Measurements from ENCODE around the gene CACNA2D3.

Gene CACNA2D3

DNA sequence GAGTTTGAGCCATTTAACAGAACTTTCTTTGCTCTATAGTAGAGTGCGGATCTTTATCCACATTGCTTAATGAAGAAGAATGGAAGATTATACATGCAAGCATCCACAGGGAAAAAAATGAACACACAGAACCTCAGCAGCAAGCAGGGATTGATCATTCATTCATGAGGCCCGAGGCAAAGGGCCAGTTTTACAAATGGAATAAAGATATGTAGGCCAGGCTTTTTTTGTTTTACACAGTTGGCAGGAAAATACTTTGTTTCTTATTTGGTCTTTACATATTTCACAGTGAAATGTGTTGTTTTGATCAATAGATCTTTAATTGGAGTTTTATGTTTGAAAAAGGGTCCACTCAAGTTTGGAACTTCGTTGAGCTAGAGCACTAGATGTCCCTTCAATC, 688.0 kb downstream of the CACNA2D3 start:
- TF ChIP-seq, protein P1, sequence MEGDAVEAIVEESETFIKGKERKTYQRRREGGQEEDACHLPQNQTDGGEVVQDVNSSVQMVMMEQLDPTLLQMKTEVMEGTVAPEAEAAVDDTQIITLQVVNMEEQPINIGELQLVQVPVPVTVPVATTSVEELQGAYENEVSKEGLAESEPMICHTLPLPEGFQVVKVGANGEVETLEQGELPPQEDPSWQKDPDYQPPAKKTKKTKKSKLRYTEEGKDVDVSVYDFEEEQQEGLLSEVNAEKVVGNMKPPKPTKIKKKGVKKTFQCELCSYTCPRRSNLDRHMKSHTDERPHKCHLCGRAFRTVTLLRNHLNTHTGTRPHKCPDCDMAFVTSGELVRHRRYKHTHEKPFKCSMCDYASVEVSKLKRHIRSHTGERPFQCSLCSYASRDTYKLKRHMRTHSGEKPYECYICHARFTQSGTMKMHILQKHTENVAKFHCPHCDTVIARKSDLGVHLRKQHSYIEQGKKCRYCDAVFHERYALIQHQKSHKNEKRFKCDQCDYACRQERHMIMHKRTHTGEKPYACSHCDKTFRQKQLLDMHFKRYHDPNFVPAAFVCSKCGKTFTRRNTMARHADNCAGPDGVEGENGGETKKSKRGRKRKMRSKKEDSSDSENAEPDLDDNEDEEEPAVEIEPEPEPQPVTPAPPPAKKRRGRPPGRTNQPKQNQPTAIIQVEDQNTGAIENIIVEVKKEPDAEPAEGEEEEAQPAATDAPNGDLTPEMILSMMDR (IDR thresholded peaks at IDR 0.05; ENCODE audit: insufficient read depth, low read depth, low read length, missing control alignments), result no peak
- H3K4me3 ChIP-seq (ENCODE audit: low read length), result no peak overlapping the region
- no peak for DNase-seq (ENCODE audit: low read depth)

DNA sequence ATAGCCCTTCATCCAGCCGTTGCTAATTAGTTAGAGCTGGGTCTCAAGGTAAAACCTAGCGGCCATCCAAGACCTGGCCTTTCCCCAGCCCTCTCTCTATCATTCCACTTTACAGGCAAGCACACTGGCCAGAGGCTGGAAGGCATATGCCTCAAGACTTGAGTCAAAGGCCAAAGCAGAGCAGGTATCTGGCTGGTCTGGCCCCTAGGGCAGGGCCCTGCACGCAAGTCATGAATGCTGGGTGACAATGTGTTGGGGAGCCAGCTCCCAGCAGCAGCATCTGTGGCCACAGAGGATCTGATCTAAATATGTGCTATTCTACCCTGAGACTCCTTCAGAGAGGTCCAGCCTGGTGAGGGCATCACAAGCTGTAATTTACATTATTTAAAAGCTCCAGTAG, 691.9 kb downstream of the CACNA2D3 start:
- TF ChIP-seq, protein P1 (IDR thresholded peaks at IDR 0.05; ENCODE audit: insufficient read depth, low read depth, low read length, missing control alignments), result no peak
- DNase-seq (ENCODE audit: low read depth), result no peak
- no peak overlapping the region for H3K4me3 ChIP-seq (ENCODE audit: low read length)

GRCh38 chr3:54817628-54818027, 695.3 kb downstream of the CACNA2D3 start:
- H3K4me3 ChIP-seq (ENCODE audit: low read length), result no peak overlapping the region
- TF ChIP-seq, protein P1 (IDR thresholded peaks at IDR 0.05; ENCODE audit: insufficient read depth, low read depth, low read length, missing control alignments), result no peak
- DNase-seq (ENCODE audit: low read depth), result no peak

- TF ChIP-seq, protein P1 (IDR thresholded peaks at IDR 0.05; ENCODE audit: insufficient read depth, low read depth, low read length, missing control alignments), result no peak
- no peak overlapping the region for H3K4me3 ChIP-seq (ENCODE audit: low read length)
- no peak for DNase-seq (ENCODE audit: low read depth)
Observed at GRCh38 chr3:54818486-54818885, 696.1 kb downstream of the CACNA2D3 start.

- TF ChIP-seq, protein P1 (IDR thresholded peaks at IDR 0.05; ENCODE audit: insufficient read depth, low read depth, low read length, missing control alignments), result no peak
- no peak for DNase-seq (ENCODE audit: low read depth)
- H3K4me3 ChIP-seq (ENCODE audit: low read length), result no peak overlapping the region
Observed at GRCh38 chr3:54818942-54819341, 696.6 kb downstream of the CACNA2D3 start.

DNA sequence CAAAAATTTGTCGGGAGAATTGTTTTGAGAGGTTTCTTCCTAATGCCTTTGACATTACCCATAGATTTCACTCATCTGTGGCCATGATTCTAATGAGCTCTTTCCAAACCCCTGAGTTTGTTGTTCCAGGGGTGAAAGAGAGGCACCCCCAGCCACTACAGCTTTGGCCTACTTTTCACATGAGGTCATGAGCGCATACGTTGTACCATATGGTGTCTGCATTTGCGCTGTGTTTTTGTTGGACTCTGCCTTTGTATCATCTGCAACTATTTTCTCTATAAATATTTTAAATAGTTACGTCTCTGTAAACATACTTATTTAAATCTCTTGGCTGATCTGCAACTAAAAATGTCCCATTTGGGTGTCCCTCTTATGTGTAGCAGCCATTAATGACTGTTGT, 697.6 kb downstream of the CACNA2D3 start:
- TF ChIP-seq, protein P1 (IDR thresholded peaks at IDR 0.05; ENCODE audit: insufficient read depth, low read depth, low read length, missing control alignments), result no peak

GRCh38 chr3:54822206-54822605, 699.9 kb downstream of the CACNA2D3 start:
- DNase-seq (ENCODE audit: low read depth), result peak; percentile 38
- TF ChIP-seq, protein P1 (IDR thresholded peaks at IDR 0.05; ENCODE audit: insufficient read depth, low read depth, low read length, missing control alignments), result no peak
- no peak overlapping the region for H3K4me3 ChIP-seq (ENCODE audit: low read length)

More for the DNA sequence above, 697.6 kb downstream of the CACNA2D3 start:
- DNase-seq (ENCODE audit: low read depth), result no peak
- no peak overlapping the region for H3K4me3 ChIP-seq (ENCODE audit: low read length)

All from epithelial cell of esophagus (primary cell).